ENCODE measurements around the gene DCX. TPM values are rescaled to one million over a fixed set of nuclear protein-coding genes. Genes with fewer than 3 reads are reported as not detected.

Gene DCX
- total and polyA plus RNA-seq, 2 donors (not counting 1 experiment from before 2014, with no cell fraction given), result not detected

- H3K4me3 ChIP-seq (replicated peaks in 1 of 4; ENCODE audit: control extremely low read depth in 1 of 4, insufficient read depth in 1 of 4, low read depth in 3 of 4, low read length in 4 of 4), result no peak overlapping the region
- no peaks in the 10 kb centered on the region for H3K79me2 ChIP-seq (ENCODE audit: control insufficient read depth, insufficient read depth, low read length)
- H3K36me3 ChIP-seq (ENCODE audit: control insufficient read depth, insufficient read depth, low read length), result no peaks in the 10 kb centered on the region
- H3K9me3 ChIP-seq (ENCODE audit: control insufficient read depth, insufficient read depth, low read depth, low read length), result no peaks in the 10 kb centered on the region
- no peak for TF ChIP-seq EZH2 (IDR thresholded peaks at IDR 0.05; ENCODE audit: low read length, missing control alignments)
- no peak for TF ChIP-seq CTCF (conservative IDR thresholded peaks at IDR 0.05 in 1 of 2, IDR thresholded peaks at IDR 0.05 in 1 of 2; ENCODE audit: low read depth in 1 of 2, low read length in 2 of 2)
- H3K4me1 ChIP-seq (ENCODE audit: control insufficient read depth, extremely low read depth, insufficient read depth, low read length), result no peaks in the 10 kb centered on the region
- H3K9ac ChIP-seq (ENCODE audit: insufficient read depth, low read length), result no peak overlapping the region
- H3K27ac ChIP-seq (ENCODE audit: insufficient read depth, low read length), result no peak overlapping the region
- H3K4me2 ChIP-seq (ENCODE audit: extremely low read depth, insufficient read depth, low read length), result no peak overlapping the region
- no peaks in the 10 kb centered on the region for H3K27me3 ChIP-seq (ENCODE audit: control insufficient read depth, insufficient read depth, low read length)
- no peak for DNase-seq (ENCODE audit: low read depth in 2 of 2)
- no peak overlapping the region for H2AFZ ChIP-seq (ENCODE audit: low read length)
- H4K20me1 ChIP-seq (ENCODE audit: control insufficient read depth, extremely low read depth, insufficient read depth, low read length), result no peaks in the 10 kb centered on the region
Observed at GRCh38 chrX:111328858-111329257, 83.1 kb downstream of the DCX start.

- no peaks in the 10 kb centered on the region for H3K27me3 ChIP-seq (ENCODE audit: control insufficient read depth, insufficient read depth, low read length)
- no peaks in the 10 kb centered on the region for H3K79me2 ChIP-seq (ENCODE audit: control insufficient read depth, insufficient read depth, low read length)
- no peak for DNase-seq (ENCODE audit: low read depth in 2 of 2)
- no peaks in the 10 kb centered on the region for H3K9me3 ChIP-seq (ENCODE audit: control insufficient read depth, insufficient read depth, low read depth, low read length)
- H3K4me3 ChIP-seq (replicated peaks in 1 of 4; ENCODE audit: control extremely low read depth in 1 of 4, insufficient read depth in 1 of 4, low read depth in 3 of 4, low read length in 4 of 4), result no peak overlapping the region
- no peaks in the 10 kb centered on the region for H4K20me1 ChIP-seq (ENCODE audit: control insufficient read depth, extremely low read depth, insufficient read depth, low read length)
- no peaks in the 10 kb centered on the region for H3K4me1 ChIP-seq (ENCODE audit: control insufficient read depth, extremely low read depth, insufficient read depth, low read length)
- H2AFZ ChIP-seq (ENCODE audit: low read length), result no peak overlapping the region
- TF ChIP-seq CTCF (conservative IDR thresholded peaks at IDR 0.05 in 1 of 2, IDR thresholded peaks at IDR 0.05 in 1 of 2; ENCODE audit: low read depth in 1 of 2, low read length in 2 of 2) (no peak), EZH2 (IDR thresholded peaks at IDR 0.05; ENCODE audit: low read length, missing control alignments) (no peak)
- H3K4me2 ChIP-seq (ENCODE audit: extremely low read depth, insufficient read depth, low read length), result no peak overlapping the region
- no peak overlapping the region for H3K27ac ChIP-seq (ENCODE audit: insufficient read depth, low read length)
- H3K36me3 ChIP-seq (ENCODE audit: control insufficient read depth, insufficient read depth, low read length), result no peaks in the 10 kb centered on the region
- H3K9ac ChIP-seq (ENCODE audit: insufficient read depth, low read length), result no peak overlapping the region
Observed at GRCh38 chrX:111322231-111322855, 89.6 kb downstream of the DCX start.

GRCh38 chrX:111319451-111319850 is 92.5 kb downstream of the DCX start:
- Histone ChIP-seq H3K36me3 (ENCODE audit: control insufficient read depth, insufficient read depth, low read length) (no peaks in the 10 kb centered on the region), H4K20me1 (ENCODE audit: control insufficient read depth, extremely low read depth, insufficient read depth, low read length) (no peaks in the 10 kb centered on the region), H3K4me3 (replicated peaks in 1 of 4; ENCODE audit: control extremely low read depth in 1 of 4, insufficient read depth in 1 of 4, low read depth in 3 of 4, low read length in 4 of 4) (no peak overlapping the region), H3K27me3 (ENCODE audit: control insufficient read depth, insufficient read depth, low read length) (no peaks in the 10 kb centered on the region), H3K4me1 (ENCODE audit: control insufficient read depth, extremely low read depth, insufficient read depth, low read length) (no peaks in the 10 kb centered on the region), H3K27ac (ENCODE audit: insufficient read depth, low read length) (no peak overlapping the region), H3K9me3 (ENCODE audit: control insufficient read depth, insufficient read depth, low read depth, low read length) (no peaks in the 10 kb centered on the region), H2AFZ (ENCODE audit: low read length) (no peak overlapping the region), H3K79me2 (ENCODE audit: control insufficient read depth, insufficient read depth, low read length) (no peaks in the 10 kb centered on the region), H3K4me2 (ENCODE audit: extremely low read depth, insufficient read depth, low read length) (no peak overlapping the region), H3K9ac (ENCODE audit: insufficient read depth, low read length) (no peak overlapping the region)
- DNase-seq (ENCODE audit: low read depth in 2 of 2), result no peak
- TF ChIP-seq CTCF (conservative IDR thresholded peaks at IDR 0.05 in 1 of 2, IDR thresholded peaks at IDR 0.05 in 1 of 2; ENCODE audit: low read depth in 1 of 2, low read length in 2 of 2), result no peak
- TF ChIP-seq EZH2 (IDR thresholded peaks at IDR 0.05; ENCODE audit: low read length, missing control alignments), result no peak
